ENCODE data around the gene GRPEL2.

GRCh38 chr5:149362541-149362940 lies 17.2 kb downstream of the GRPEL2 start:
- TF ChIP-seq CTCF (IDR thresholded peaks at IDR 0.05; ENCODE audit: extremely low read depth in 1 of 2, insufficient read depth in 1 of 2, low read depth in 1 of 2, low read length in 2 of 2) (no peak), JUN (IDR thresholded peaks at IDR 0.05; ENCODE audit: borderline replicate concordance, insufficient read depth, insufficient read length, low read depth) (no peak), POLR2A (IDR thresholded peaks at IDR 0.05; ENCODE audit: low read depth, low read length) (no peak), EZH2 (IDR thresholded peaks at IDR 0.05; ENCODE audit: borderline replicate concordance, low read depth, low read length, severe bottlenecking) (no peak)
